Effector memory CD8-positive, alpha-beta T cell (primary cell): ENCODE measurements around the gene CASZ1.

ENCODE experiments used
- ATAC-seq: fragments of 150-1000 bp; cut with Tn5 transposase; replicated peaks from 2 replicates; pipeline ENCODE4 v1.10.0; 2021; ENCODE audit warnings: mild to moderate bottlenecking, moderate library complexity
- DNase-seq, 3 experiments: peaks; one replicate each; pipeline ENCODE4 v3.0.0; 2021
- H3K27ac Mint-ChIP-seq, 2 donors: one replicate each; pipeline ENCODE4 v1.8.0; 2022; ENCODE audit warnings: mild to moderate bottlenecking in 2 of 2, mixed read lengths in 2 of 2, moderate library complexity in 2 of 2
- H3K27me3 Mint-ChIP-seq, 2 donors: one replicate each; pipeline ENCODE4 v1.8.0; 2022; ENCODE audit warnings: mixed read lengths in 2 of 2
- H3K36me3 Mint-ChIP-seq: one replicate; pipeline ENCODE4 v1.8.0; 2022; ENCODE audit warnings: mild to moderate bottlenecking, moderate library complexity, mixed read lengths; ENCODE audit not compliant: insufficient read depth
- H3K4me1 Mint-ChIP-seq, 2 donors: one replicate each; pipeline ENCODE4 v1.8.0; 2022; ENCODE audit warnings: low read depth in 2 of 2, mixed read lengths in 2 of 2
- H3K4me3 Mint-ChIP-seq, 2 donors: one replicate each; pipeline ENCODE4 v1.8.0; 2022; ENCODE audit warnings: mild to moderate bottlenecking in 2 of 2, mixed read lengths in 2 of 2, moderate library complexity in 2 of 2
- H3K9me3 Mint-ChIP-seq, 2 donors: one replicate each; pipeline ENCODE4 v1.8.0; 2022; ENCODE audit warnings: mixed read lengths in 2 of 2

Gene CASZ1

GRCh38 chr1:10653370-10654125 lies 142.9 kb downstream of the CASZ1 start:
- Mint-ChIP-seq H3K4me3 (no peak overlapping the region), H3K4me1 (peaks cover 0 to 3% of the 10 kb centered on the region in 2 donors), H3K9me3 (no peaks in the 10 kb centered on the region), H3K27ac (peak overlapping the region in 1 of 2 donors; percentile 51), H3K36me3 (peaks cover 36% of the 10 kb centered on the region), H3K27me3 (no peaks in the 10 kb centered on the region)
- ATAC-seq (no peak), DNase-seq (no peak)

GRCh38 chr1:10652626-10653025 lies 143.8 kb downstream of the CASZ1 start:
- H3K36me3 Mint-ChIP-seq, result peaks cover 42% of the 10 kb centered on the region
- H3K9me3 Mint-ChIP-seq, result no peaks in the 10 kb centered on the region
- no peak for DNase-seq
- H3K27ac Mint-ChIP-seq, result no peak overlapping the region
- no peak overlapping the region for H3K4me3 Mint-ChIP-seq
- H3K4me1 Mint-ChIP-seq, result peaks cover 0 to 3% of the 10 kb centered on the region in 2 donors
- no peak for ATAC-seq
- H3K27me3 Mint-ChIP-seq, result no peaks in the 10 kb centered on the region

- H3K9me3 Mint-ChIP-seq, result no peaks in the 10 kb centered on the region
- no peak overlapping the region for H3K4me3 Mint-ChIP-seq
- no peaks in the 10 kb centered on the region for H3K27me3 Mint-ChIP-seq
- DNase-seq (no peak), ATAC-seq (no peak)
- H3K27ac Mint-ChIP-seq, result no peak overlapping the region
- H3K4me1 Mint-ChIP-seq, result peaks cover 0 to 3% of the 10 kb centered on the region in 2 donors
- peaks cover 41% of the 10 kb centered on the region for H3K36me3 Mint-ChIP-seq
Observed at GRCh38 chr1:10651793-10652192, 144.7 kb downstream of the CASZ1 start.

- Mint-ChIP-seq H3K27me3 (no peaks in the 10 kb centered on the region), H3K9me3 (no peaks in the 10 kb centered on the region), H3K4me1 (peaks cover 0 to 3% of the 10 kb centered on the region in 2 donors), H3K36me3 (peaks cover 41% of the 10 kb centered on the region), H3K27ac (no peak overlapping the region), H3K4me3 (no peak overlapping the region)
- ATAC-seq (no peak), DNase-seq (no peak)
Observed at GRCh38 chr1:10651389-10651766, 145.1 kb downstream of the CASZ1 start.

- H3K4me1 Mint-ChIP-seq, result peaks cover 0 to 3% of the 10 kb centered on the region in 2 donors
- H3K27me3 Mint-ChIP-seq, result no peaks in the 10 kb centered on the region
- H3K36me3 Mint-ChIP-seq, result peaks cover 34% of the 10 kb centered on the region
- no peak overlapping the region for H3K4me3 Mint-ChIP-seq
- H3K27ac Mint-ChIP-seq, result no peak overlapping the region
- H3K9me3 Mint-ChIP-seq, result no peaks in the 10 kb centered on the region
- ATAC-seq (no peak), DNase-seq (no peak)
Observed at GRCh38 chr1:10650556-10651388, 145.7 kb downstream of the CASZ1 start.

GRCh38 chr1:10649517-10650201 lies 146.8 kb downstream of the CASZ1 start:
- DNase-seq, result no peak
- Mint-ChIP-seq H3K9me3 (no peaks in the 10 kb centered on the region), H3K4me3 (no peak overlapping the region), H3K27me3 (no peaks in the 10 kb centered on the region), H3K4me1 (peaks cover 0 to 3% of the 10 kb centered on the region in 2 donors), H3K27ac (no peak overlapping the region), H3K36me3 (peaks cover 32% of the 10 kb centered on the region)
- ATAC-seq, result no peak

- H3K9me3 Mint-ChIP-seq, result no peaks in the 10 kb centered on the region
- H3K36me3 Mint-ChIP-seq, result peaks cover 28% of the 10 kb centered on the region
- ATAC-seq (no peak), DNase-seq (no peak)
- H3K4me1 Mint-ChIP-seq, result peaks cover 0 to 2% of the 10 kb centered on the region in 2 donors
- H3K27me3 Mint-ChIP-seq, result no peaks in the 10 kb centered on the region
- no peak overlapping the region for H3K27ac Mint-ChIP-seq
- no peak overlapping the region for H3K4me3 Mint-ChIP-seq
Observed at GRCh38 chr1:10648689-10649516, 147.5 kb downstream of the CASZ1 start.

- ATAC-seq, result no peak
Observed at GRCh38 chr1:10647414-10648170, 148.9 kb downstream of the CASZ1 start.

GRCh38 chr1:10646347-10646861 lies 150.0 kb downstream of the CASZ1 start:
- no peaks in the 10 kb centered on the region for H3K4me1 Mint-ChIP-seq
- ATAC-seq (no peak), DNase-seq (no peak)
- H3K27ac Mint-ChIP-seq, result no peak overlapping the region
- no peak overlapping the region for H3K4me3 Mint-ChIP-seq
- H3K36me3 Mint-ChIP-seq, result peaks cover 21% of the 10 kb centered on the region
- no peaks in the 10 kb centered on the region for H3K27me3 Mint-ChIP-seq
- H3K9me3 Mint-ChIP-seq, result no peaks in the 10 kb centered on the region

More at GRCh38 chr1:10647414-10648170, 148.9 kb downstream of the CASZ1 start:
- Mint-ChIP-seq H3K27me3 (no peaks in the 10 kb centered on the region), H3K9me3 (no peaks in the 10 kb centered on the region), H3K27ac (peak overlapping the region in 1 of 2 donors; percentile 13), H3K4me3 (no peak overlapping the region), H3K36me3 (peaks cover 21% of the 10 kb centered on the region), H3K4me1 (no peaks in the 10 kb centered on the region)
- DNase-seq, result no peak

GRCh38 chr1:10644307-10645128 lies 151.9 kb downstream of the CASZ1 start:
- DNase-seq, result no peak
- Mint-ChIP-seq H3K4me3 (no peak overlapping the region), H3K27ac (peak overlapping the region in 1 of 2 donors; percentile 51), H3K27me3 (no peaks in the 10 kb centered on the region), H3K36me3 (peaks cover 25% of the 10 kb centered on the region), H3K9me3 (no peaks in the 10 kb centered on the region), H3K4me1 (no peaks in the 10 kb centered on the region)
- no peak for ATAC-seq

GRCh38 chr1:10643607-10644306 lies 152.7 kb downstream of the CASZ1 start:
- Mint-ChIP-seq H3K36me3 (peaks cover 21% of the 10 kb centered on the region), H3K4me1 (no peaks in the 10 kb centered on the region), H3K9me3 (no peaks in the 10 kb centered on the region), H3K4me3 (no peak overlapping the region), H3K27me3 (no peaks in the 10 kb centered on the region), H3K27ac (peak overlapping the region in 1 of 2 donors; percentile 51)
- DNase-seq (no peak), ATAC-seq (no peak)
